CD4-positive, alpha-beta T cell treated with Interleukin-17A for 1 hour (primary cell): Measurements from ENCODE around the gene MYH4.

Source experiments
- DNase-seq: peaks from one replicate; pipeline ENCODE4 v3.0.0-alpha.2; 2020

The MYH4 gene

GRCh38 chr17:10421211-10421610 lies 48.1 kb downstream of the MYH4 start:
- no peak for DNase-seq

- no peak for DNase-seq
Observed at GRCh38 chr17:10420811-10421210, 48.5 kb downstream of the MYH4 start.

GRCh38 chr17:10417431-10417830 lies 51.9 kb downstream of the MYH4 start:
- DNase-seq, result no peak

- no peak for DNase-seq
Observed at GRCh38 chr17:10415161-10415560, 54.2 kb downstream of the MYH4 start.

GRCh38 chr17:10403589-10403988 lies 65.8 kb downstream of the MYH4 start:
- DNase-seq, result no peak

GRCh38 chr17:10398352-10398751 lies 71.0 kb downstream of the MYH4 start:
- DNase-seq, result no peak

- DNase-seq, result no peak
Observed at GRCh38 chr17:10396524-10397163, 72.7 kb downstream of the MYH4 start.

- no peak for DNase-seq
Observed at GRCh38 chr17:10394201-10394887, 75.0 kb downstream of the MYH4 start.
